HG03469 (cell line): ENCODE measurements around the gene NDUFB6.
"Not testable (repeated sequence)": the region's sequence is repeated elsewhere in the genome, so short reads cannot be mapped to it uniquely, and the experiment has no call there.

Experiments
- ATAC-seq: cut with Tn5 transposase; IDR thresholded peaks from one replicate; pipeline ENCODE4 v1.9.1; 2021; ENCODE audit warnings: mild to moderate bottlenecking, moderate library complexity, moderate number of reproducible peaks; ENCODE audit not compliant: unreplicated experiment

The NDUFB6 gene

GRCh38 chr9:32571969-32572899 lies 725 bp downstream of the NDUFB6 start:
- peak; percentile 90 for ATAC-seq

- no peak for ATAC-seq
These were observed 2.7 kb downstream of the NDUFB6 start for GRCh38 chr9:32570262-32570661.

- ATAC-seq, result no peak
These were observed 6.2 kb downstream of the NDUFB6 start for GRCh38 chr9:32566770-32567169.

GRCh38 chr9:32565967-32566366 lies 7.0 kb downstream of the NDUFB6 start:
- no peak for ATAC-seq

- no peak for ATAC-seq
These were observed 14.5 kb downstream of the NDUFB6 start for GRCh38 chr9:32558408-32558934.

- no peak for ATAC-seq
These were observed 18.4 kb downstream of the NDUFB6 start for GRCh38 chr9:32554591-32554990.

GRCh38 chr9:32554107-32554506 lies 18.9 kb downstream of the NDUFB6 start:
- ATAC-seq, result no peak

- peak; percentile 70 for ATAC-seq
These were observed 20.6 kb downstream of the NDUFB6 start, which contains the start of the genes SMIM27 and TOPORS for GRCh38 chr9:32552172-32552872. Gene SMIM27, plus strand, starts transcription at chr9:32552327. Its CDS starts 108 bp downstream, at chr9:32552435. Gene TOPORS, minus strand, starts transcription at chr9:32552586. Its CDS starts 150 bp downstream, at chr9:32552436.

GRCh38 chr9:32551276-32552051 lies 21.5 kb downstream of the NDUFB6 start:
- no peak for ATAC-seq

- peak; percentile 47 for ATAC-seq
These were observed 22.2 kb downstream of the NDUFB6 start for GRCh38 chr9:32550562-32551275.

- ATAC-seq, result no peak
These were observed 22.8 kb downstream of the NDUFB6 start for GRCh38 chr9:32550150-32550561.

- not testable (repeated sequence) for ATAC-seq
These were observed 24.7 kb downstream of the NDUFB6 start for GRCh38 chr9:32548213-32548612.

GRCh38 chr9:32545884-32546283 lies 27.1 kb downstream of the NDUFB6 start:
- ATAC-seq, result no peak

GRCh38 chr9:32543047-32543446 lies 29.9 kb downstream of the NDUFB6 start:
- ATAC-seq, result no peak

- no peak for ATAC-seq
These were observed 39.1 kb downstream of the NDUFB6 start for GRCh38 chr9:32533816-32534215.

GRCh38 chr9:32533336-32533735 lies 39.6 kb downstream of the NDUFB6 start:
- ATAC-seq, result no peak

GRCh38 chr9:32526707-32527048 lies 46.3 kb downstream of the NDUFB6 start:
- ATAC-seq, result no peak

GRCh38 chr9:32526041-32526706 lies 46.8 kb downstream of the NDUFB6 start, which contains the start of gene RIGI:
Gene RIGI, minus strand, starts transcription at chr9:32526196. Its CDS starts 30 bp downstream, at chr9:32526166.
- ATAC-seq, result peak; percentile 53

GRCh38 chr9:32525709-32526030 lies 47.3 kb downstream of the NDUFB6 start:
- no peak for ATAC-seq
